IMR-90 (cell line): ENCODE results near the gene ARFGEF3. TPM values are rescaled to one million over a fixed set of nuclear protein-coding genes. Genes with fewer than 3 reads are reported as not detected.

ENCODE experiments used
- ATAC-seq: fragments of 200-7000 bp; cut with Tn5 transposase; 2 replicates; pipeline ENCODE4 v1.9.1; 2020; ENCODE audit warnings: low read depth, mild to moderate bottlenecking, moderate library complexity
- BruUV-seq: library from RNA; stranded (reverse); fragments of 400-500 nt; replicated peaks from 2 replicates; lab custom pipeline; 2021; lab: Mats Ljungman, UMichigan
- CTCF ChIA-PET: fragments of 300-600 bp; formaldehyde crosslinking; extraction: SDS; loops from one replicate; lab custom pipeline; 2021; ENCODE audit warnings: antibody characterized with exemption; lab: Yijun Ruan, JAX
- POLR2A ChIA-PET: fragments of 300-600 bp; sonication (Branson Sonifier 250); formaldehyde crosslinking; loops from one replicate; lab custom pipeline; 2022; ENCODE audit warnings: antibody characterized with exemption; ENCODE audit not compliant: unreplicated experiment; lab: Charles Lee
- DNase-seq: peaks from one replicate; pipeline ENCODE4 v3.0.0; 2013
- H2AFZ ChIP-seq: replicated peaks from 2 replicates; pipeline ENCODE3; 2013; ENCODE audit warnings: low read length, mild to moderate bottlenecking; ENCODE audit not compliant: poor library complexity
- H2AK5ac ChIP-seq: 2 replicates; pipeline ENCODE4 v1.6.1; 2013; ENCODE audit warnings: low read depth, low read length, inconsistent platforms
- H2AK9ac ChIP-seq: replicated peaks from 2 replicates; pipeline ENCODE3; 2013; ENCODE audit warnings: mild to moderate bottlenecking, low read depth, low read length, moderate library complexity; ENCODE audit not compliant: poor library complexity
- H2BK120ac ChIP-seq: 2 replicates; pipeline ENCODE4 v1.6.1; 2013; ENCODE audit warnings: low read depth, low read length, inconsistent platforms
- H2BK15ac ChIP-seq: 3 replicates; pipeline ENCODE4 v1.6.1; 2013; ENCODE audit warnings: low read depth, low read length, inconsistent platforms
- H2BK20ac ChIP-seq: 2 replicates; pipeline ENCODE4 v1.6.1; 2013; ENCODE audit warnings: low read depth, mild to moderate bottlenecking, inconsistent platforms, low read length, moderate library complexity
- H2BK5ac ChIP-seq: 2 replicates; pipeline ENCODE4 v1.6.1; 2013; ENCODE audit warnings: mild to moderate bottlenecking, low read depth, low read length, inconsistent platforms; ENCODE audit not compliant: poor library complexity, severe bottlenecking
- H3K14ac ChIP-seq: replicated peaks from 2 replicates; pipeline ENCODE4 v1.6.1; 2013; ENCODE audit warnings: low read depth, low read length, inconsistent platforms
- H3K18ac ChIP-seq: 2 replicates; pipeline ENCODE4 v1.6.1; 2013; ENCODE audit warnings: low read depth, low read length, control low read depth
- H3K23ac ChIP-seq: 2 replicates; pipeline ENCODE4 v1.6.1; 2013; ENCODE audit warnings: low read depth, low read length, inconsistent platforms
- H3K27ac ChIP-seq: 2 replicates; pipeline ENCODE4 v1.5.1; 2013; ENCODE audit warnings: mild to moderate bottlenecking, control low read depth, low read length; ENCODE audit not compliant: insufficient read depth
- H3K27me3 ChIP-seq: 2 replicates; pipeline ENCODE4 v1.6.1; 2013; ENCODE audit warnings: low read length; ENCODE audit not compliant: control insufficient read depth, insufficient read depth
- H3K36me3 ChIP-seq: 2 replicates; pipeline ENCODE4 v1.6.1; 2013; ENCODE audit warnings: low read length, mixed read lengths; ENCODE audit not compliant: control insufficient read depth, insufficient read depth
- H3K4ac ChIP-seq: 2 replicates; pipeline ENCODE4 v1.6.1; 2013; ENCODE audit warnings: low read depth, low read length, inconsistent platforms
- H3K4me1 ChIP-seq: 2 replicates; pipeline ENCODE4 v1.6.1; 2013; ENCODE audit warnings: low read length, mixed read lengths; ENCODE audit not compliant: control insufficient read depth, insufficient read depth
- H3K4me2 ChIP-seq: 2 replicates; pipeline ENCODE4 v1.6.1; 2013; ENCODE audit warnings: low read depth, mild to moderate bottlenecking, control low read depth, low read length, moderate library complexity
- H3K4me3 ChIP-seq: 2 replicates; pipeline ENCODE4 v1.5.1; 2013; ENCODE audit warnings: low read depth, mild to moderate bottlenecking, control low read depth, low read length, moderate library complexity; ENCODE audit not compliant: insufficient read depth
- H3K56ac ChIP-seq: 2 replicates; pipeline ENCODE4 v1.6.1; 2013; ENCODE audit warnings: low read length, inconsistent platforms; ENCODE audit not compliant: insufficient read depth; ENCODE audit errors: extremely low read depth
- H3K79me1 ChIP-seq, 2 experiments: 2 replicates each; pipeline ENCODE4 v1.6.1; 2013; ENCODE audit warnings: low read length in 2 of 2, inconsistent platforms in 1 of 2, low read depth in 1 of 2
- H3K9ac ChIP-seq: 2 replicates; pipeline ENCODE4 v1.6.1; 2013; ENCODE audit warnings: low read depth, low read length, control low read depth
- H3K9me1 ChIP-seq: 2 replicates; pipeline ENCODE4 v1.6.1; 2013; ENCODE audit warnings: low read length, inconsistent platforms; ENCODE audit not compliant: insufficient read depth
- H3K9me3 ChIP-seq: 2 replicates; pipeline ENCODE4 v1.6.1; 2013; ENCODE audit warnings: low read length; ENCODE audit not compliant: control insufficient read depth, insufficient read depth
- H4K20me1 ChIP-seq: 2 replicates; pipeline ENCODE4 v1.6.1; 2013; ENCODE audit warnings: low read length, inconsistent platforms; ENCODE audit not compliant: insufficient read depth
- H4K5ac ChIP-seq: 2 replicates; pipeline ENCODE4 v1.6.1; 2013; ENCODE audit warnings: mild to moderate bottlenecking, low read depth, low read length, control low read depth
- H4K8ac ChIP-seq, 2 experiments: 2 replicates each; pipeline ENCODE4 v1.6.1; 2013; ENCODE audit warnings: low read depth in 2 of 2, low read length in 2 of 2, control low read depth in 1 of 2, inconsistent platforms in 1 of 2
- H4K91ac ChIP-seq: 2 replicates; pipeline ENCODE4 v1.6.1; 2013; ENCODE audit warnings: low read depth, low read length, inconsistent platforms; ENCODE audit not compliant: insufficient read depth
- CEBPB ChIP-seq: IDR thresholded peaks from 2 replicates; pipeline ENCODE4 v1.6.1; 2012; ENCODE audit warnings: low read depth, low read length, improper control_type of control experiment
- CTCF ChIP-seq: conservative IDR thresholded peaks from 2 replicates; pipeline ENCODE4 v1.5.1; 2012; ENCODE audit warnings: mild to moderate bottlenecking, low read depth, low read length, improper control_type of control experiment
- ELK1 ChIP-seq: fragments of 150-350 bp; IDR thresholded peaks from 2 replicates; pipeline ENCODE4 v1.6.1; 2016; ENCODE audit warnings: low read depth, mild to moderate bottlenecking, low read length, moderate library complexity, borderline replicate concordance
- NFE2L2 ChIP-seq: fragments of 150-350 bp; IDR thresholded peaks from 2 replicates; pipeline ENCODE4 v1.6.1; 2016; ENCODE audit warnings: low read depth, mild to moderate bottlenecking, low read length
- RCOR1 ChIP-seq: IDR thresholded peaks from 2 replicates; pipeline ENCODE4 v1.6.1; 2012; ENCODE audit warnings: mild to moderate bottlenecking, low read length, improper control_type of control experiment; ENCODE audit not compliant: insufficient replicate concordance
- SMC3 ChIP-seq: fragments of 150-350 bp; IDR thresholded peaks from 2 replicates; pipeline ENCODE4 v1.6.1; 2016; ENCODE audit warnings: low read depth, mild to moderate bottlenecking, antibody characterized with exemption, low read length, moderate library complexity
- WGBS, 2 experiments: methylation state at CpG; one replicate each; pipeline versions ENCODE4 v1.1.5 to v1.1.7; 2013; ENCODE audit warnings: missing lambda C conversion rate in 2 of 2; ENCODE audit not compliant: insufficient read length in 1 of 2; ENCODE audit errors: extremely low coverage in 2 of 2; 5-methylcytosine and 5-hydroxymethylcytosine counted together
- dilution Hi-C: fragments of 300-500 bp; cut with HindIII; formaldehyde crosslinking; loops from one replicate; pipeline ENCODE4 v1.14.3; 2018; ENCODE audit warnings: low sequenced_read_pairs; ENCODE audit not compliant: unreplicated experiment
- in situ Hi-C: fragments of 300-500 bp; cut with MboI; formaldehyde crosslinking; loops from 3 replicates; pipeline ENCODE4 v1.14.3; 2019; ENCODE audit warnings: low sequenced_read_pairs, inconsistent platforms, mixed read lengths
- intact Hi-C: fragments of 100-400 bp; cut with micrococcal nuclease; formaldehyde crosslinking; loops from 2 replicates; pipeline ENCODE4 v1.10.0; 2022
- polyA plus RNA-seq, 3 experiments: library from polyadenylated mRNA; depleted of rRNA; stranded (reverse); fragments of >200 nt; gene quantifications; 2 replicates each; pipeline ENCODE4 v1.2.3, GENCODE V29; 2012; ENCODE audit warnings: low replicate concordance in 1 of 3
- total RNA-seq: library from RNA; depleted of rRNA; stranded (reverse); fragments of >200 nt; gene quantifications from 2 replicates; pipeline ENCODE4 v1.2.3, GENCODE V29; 2012

ARFGEF3 gene
- total and polyA plus RNA-seq, 2 of the 4 experiments (the other 2 are of a cell fraction): under 0.01 to 0.02 TPM

DNA sequence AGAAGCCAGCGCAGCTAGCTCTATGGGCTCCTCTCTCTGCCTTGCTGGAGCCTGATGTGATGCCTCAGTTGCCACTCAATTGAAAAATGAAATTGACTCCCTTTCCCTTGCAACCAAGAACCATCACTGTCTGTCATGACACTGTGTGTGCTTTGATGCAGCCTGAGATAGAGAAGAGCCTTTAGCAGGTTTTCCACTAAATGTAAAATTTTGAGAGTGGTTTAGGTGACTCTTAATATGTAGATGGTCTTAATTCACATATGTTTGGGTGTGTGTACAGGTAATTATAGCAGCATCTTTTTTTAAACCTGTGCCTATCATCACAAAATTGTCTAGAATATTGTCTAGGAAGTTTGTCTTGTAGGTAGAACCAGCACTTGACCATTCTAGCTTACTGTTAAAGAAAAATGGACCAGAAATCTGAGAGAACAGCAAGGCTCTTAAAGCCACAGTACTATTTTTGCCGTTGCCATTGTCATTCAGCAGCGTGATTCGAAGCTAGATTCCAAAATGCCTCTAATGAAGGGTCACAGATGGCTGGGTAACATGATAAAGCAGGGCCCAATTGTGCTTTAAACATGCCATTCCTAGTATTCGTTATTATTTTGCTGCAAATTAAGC, 1.3 kb downstream of the ARFGEF3 start:
- Histone ChIP-seq H3K9me3 (peaks cover 3% of the 10 kb centered on the region), H2BK120ac (no peak overlapping the region), H3K23ac (no peak overlapping the region), H4K91ac (no peak overlapping the region), H2AK5ac (no peak overlapping the region), H3K27ac (no peak overlapping the region), H3K9me1 (no peaks in the 10 kb centered on the region), H3K79me1 (no peaks in the 10 kb centered on the region), H4K8ac (no peak overlapping the region), H3K36me3 (no peaks in the 10 kb centered on the region), H3K4me3 (no peak overlapping the region), H4K20me1 (no peaks in the 10 kb centered on the region), H2BK15ac (no peak overlapping the region), H3K4ac (no peak overlapping the region), H3K14ac (no peak overlapping the region), H4K5ac (no peak overlapping the region), H3K4me2 (no peak overlapping the region), H3K56ac (no peak overlapping the region), H3K9ac (no peak overlapping the region), H2AFZ (no peak overlapping the region), H3K4me1 (peaks cover 2% of the 10 kb centered on the region), H2BK20ac (no peak overlapping the region), H3K27me3 (peaks cover 62% of the 10 kb centered on the region), H3K18ac (no peak overlapping the region), H2AK9ac (no peak overlapping the region), H2BK5ac (no peak overlapping the region)
- ATAC-seq (no peak), DNase-seq (no peak)
- dilution Hi-C loops: no loop called here
- ChIA-PET POLR2A (no interaction called here), CTCF (no interaction called here)
- intact Hi-C loops: no loop called here
- WGBS, 2 experiments: 50% methylated on average over 3 of the region's 5 CpGs; no CpG with 5 or more reads in 1 of the 2 experiments
- BruUV-seq: no TSS peak
- in situ Hi-C loops: no loop called here
- no peak for TF ChIP-seq CTCF
- no peak for TF ChIP-seq SMC3
- TF ChIP-seq CEBPB: no peak
- no peak for TF ChIP-seq ELK1
- TF ChIP-seq NFE2L2: no peak
- no peak for TF ChIP-seq RCOR1
